Caco-2 (cell line): ENCODE measurements around the gene NKAIN2. TPM values are rescaled to one million over a fixed set of nuclear protein-coding genes. Genes with fewer than 3 reads are reported as not detected.
A peak's percentile ranks its signal among the peaks of the same experiment; 100 is the strongest.

ENCODE experiments used
- Bru-seq: library from RNA; stranded (reverse); fragments of 400-500 nt; gene quantifications from one replicate; lab custom pipeline; 2021; lab: Mats Ljungman, UMichigan
- BruChase-seq, 2 experiments: library from RNA; stranded (reverse); fragments of 400-500 nt; gene quantifications; one replicate each; lab custom pipeline; 2021; lab: Mats Ljungman, UMichigan
- BruUV-seq: library from RNA; stranded (reverse); fragments of 400-500 nt; replicated peaks from 2 replicates; lab custom pipeline; 2021; lab: Mats Ljungman, UMichigan
- CTCF ChIA-PET: fragments of 300-600 bp; sonication (Branson Sonifier 250); formaldehyde crosslinking; loops from one replicate; lab custom pipeline; 2022; ENCODE audit warnings: antibody characterized with exemption; lab: Charles Lee
- POLR2A ChIA-PET: fragments of 300-600 bp; sonication (Branson Sonifier 250); formaldehyde crosslinking; loops from one replicate; lab custom pipeline; 2022; ENCODE audit warnings: antibody characterized with exemption; lab: Charles Lee
- DNase-seq, 2 experiments: peaks; one replicate each; pipeline versions ENCODE4 v3.0.0 to v3.0.0-alpha.2; 2020 to 2022
- H3K27me3 ChIP-seq: replicated peaks from 2 replicates; pipeline ENCODE4 v1.6.0; 2011; ENCODE audit warnings: low read length; ENCODE audit not compliant: control insufficient read depth, insufficient read depth
- H3K36me3 ChIP-seq: 2 replicates; pipeline ENCODE4 v1.5.1; 2011; ENCODE audit warnings: low read length; ENCODE audit not compliant: control insufficient read depth, insufficient read depth
- H3K4me1 ChIP-seq: fragments of 250-450 bp; sonication (Bioruptor Pico); 2 replicates; pipeline ENCODE4 v1.5.1; 2020; ENCODE audit warnings: mild to moderate bottlenecking
- H3K4me3 ChIP-seq: 2 replicates; pipeline ENCODE4 v1.5.1; 2011; ENCODE audit warnings: low read depth, mild to moderate bottlenecking, control low read depth, low read length
- H3K9me3 ChIP-seq: fragments of 250-450 bp; sonication (Bioruptor Pico); 2 replicates; pipeline ENCODE4 v1.5.1; 2020; ENCODE audit warnings: mild to moderate bottlenecking, moderate library complexity
- H3K27ac Mint-ChIP-seq: one replicate; pipeline ENCODE4 v1.8.0; 2022; ENCODE audit warnings: mixed read lengths; ENCODE audit not compliant: unreplicated experiment
- H3K27me3 Mint-ChIP-seq: one replicate; pipeline ENCODE4 v1.8.0; 2022; ENCODE audit warnings: mixed read lengths; ENCODE audit not compliant: insufficient read depth, unreplicated experiment
- H3K36me3 Mint-ChIP-seq: one replicate; pipeline ENCODE4 v1.8.0; 2022; ENCODE audit warnings: mild to moderate bottlenecking, mixed read lengths; ENCODE audit not compliant: insufficient read depth, unreplicated experiment
- H3K4me1 Mint-ChIP-seq: one replicate; pipeline ENCODE4 v1.8.0; 2022; ENCODE audit warnings: low read depth, mixed read lengths; ENCODE audit not compliant: unreplicated experiment
- H3K4me3 Mint-ChIP-seq: one replicate; pipeline ENCODE4 v1.8.0; 2022; ENCODE audit warnings: mild to moderate bottlenecking, moderate library complexity, mixed read lengths; ENCODE audit not compliant: unreplicated experiment
- H3K9me3 Mint-ChIP-seq: one replicate; pipeline ENCODE4 v1.8.0; 2022; ENCODE audit warnings: mixed read lengths; ENCODE audit not compliant: unreplicated experiment
- CTCF ChIP-seq, 2 experiments: fragments of 200-600 bp in 1 of 2; IDR thresholded peaks; 1 replicate in 1 of 2; 2 replicates in 1 of 2; pipeline versions ENCODE4 v1.5.1 to v1.8.0; 2011 to 2022; ENCODE audit warnings: antibody characterized with exemption in 1 of 2, control low read depth in 1 of 2, inconsistent platforms in 1 of 2, low read depth in 1 of 2, low read length in 1 of 2, mild to moderate bottlenecking in 1 of 2, moderate library complexity in 1 of 2; ENCODE audit not compliant: insufficient read depth in 1 of 2, severe bottlenecking in 1 of 2, unreplicated experiment in 1 of 2
- intact Hi-C: fragments of 100-400 bp; cut with micrococcal nuclease; formaldehyde crosslinking; loops from one replicate; pipeline ENCODE4 v1.10.0; 2022; ENCODE audit not compliant: unreplicated experiment
- long read RNA-seq: library from polyadenylated mRNA; stranded (forward); transcript quantifications from one replicate; pipeline ENCODE4 v2.0.0, GENCODE V29; 2022
- total RNA-seq: library from RNA; stranded (reverse); gene quantifications from 2 replicates; pipeline ENCODE4 v1.2.3, GENCODE V29; 2022

Gene NKAIN2
- total RNA-seq (not detected in 2 replicates), Bru-seq, nascent RNA (percentile 0 among the genes with signal in this experiment), BruChase-seq, experiment 1, labeled RNA remaining after a 2-hour chase (percentile 5 among the genes with signal in this experiment), BruChase-seq, experiment 2, labeled RNA remaining after a 6-hour chase (percentile 2 among the genes with signal in this experiment)
- long read RNA-seq: 0 reads

GRCh38 chr6:123803504-123804013 lies at the start of gene NKAIN2:
Gene NKAIN2, plus strand, starts transcription at chr6:123803865.
- peaks cover 16% of the 10 kb centered on the region for H3K27me3 Mint-ChIP-seq
- CTCF ChIA-PET: no interaction called here
- H3K27ac Mint-ChIP-seq: no peak within 1 kb of the TSS

GRCh38 chr6:123759472-123759871 lies 44.2 kb upstream of the NKAIN2 start:
- Mint-ChIP-seq H3K27ac (no peak overlapping the region), H3K4me3 (no peak overlapping the region), H3K9me3 (no peaks in the 10 kb centered on the region), H3K4me1 (no peaks in the 10 kb centered on the region), H3K27me3 (no peaks in the 10 kb centered on the region), H3K36me3 (no peaks in the 10 kb centered on the region)
- DNase-seq: no peak
- POLR2A ChIA-PET: no interaction called here
- Histone ChIP-seq H3K4me3 (no peak overlapping the region), H3K9me3 (no peaks in the 10 kb centered on the region), H3K27me3 (no peaks in the 10 kb centered on the region), H3K36me3 (no peaks in the 10 kb centered on the region), H3K4me1 (no peaks in the 10 kb centered on the region)
- intact Hi-C loops: no loop called here
- BruUV-seq: no TSS peak
- CTCF ChIA-PET: no interaction called here
- TF ChIP-seq CTCF (IDR thresholded peaks at IDR 0.05; ENCODE audit: insufficient read depth in 1 of 2, low read depth in 1 of 2, low read length in 1 of 2, severe bottlenecking in 1 of 2, unreplicated experiment in 1 of 2): no peak

More at GRCh38 chr6:123803504-123804013, at the start of gene NKAIN2:
- H3K4me1 Mint-ChIP-seq: no peaks in the 10 kb centered on the region
- DNase-seq: no peak
- POLR2A ChIA-PET: no interaction called here
- Histone ChIP-seq H3K36me3 (no peaks in the 10 kb centered on the region), H3K9me3 (no peaks in the 10 kb centered on the region), H3K4me3 (peak within 1 kb of the TSS; percentile 7; the same call in 1 of the 2 replicates), H3K4me1 (no peaks in the 10 kb centered on the region), H3K27me3 (no peaks in the 10 kb centered on the region)
- H3K4me3 Mint-ChIP-seq: peak within 1 kb of the TSS; percentile 69
- BruUV-seq: no TSS peak
- TF ChIP-seq CTCF (IDR thresholded peaks at IDR 0.05; ENCODE audit: insufficient read depth in 1 of 2, low read depth in 1 of 2, low read length in 1 of 2, severe bottlenecking in 1 of 2, unreplicated experiment in 1 of 2): no peak
- H3K9me3 Mint-ChIP-seq: no peaks in the 10 kb centered on the region
- H3K36me3 Mint-ChIP-seq: no peaks in the 10 kb centered on the region
- intact Hi-C loops: loop anchor here (2.0 kb wide), 1 partner anchor 39 kb away; no protein-coding TSS in a partner anchor

GRCh38 chr6:123763904-123764303 lies 39.8 kb upstream of the NKAIN2 start:
- no peaks in the 10 kb centered on the region for H3K4me1 ChIP-seq
- H3K4me3 ChIP-seq: no peak overlapping the region
- H3K27me3 Mint-ChIP-seq: no peaks in the 10 kb centered on the region
- H3K9me3 Mint-ChIP-seq: no peaks in the 10 kb centered on the region
- no peak overlapping the region for H3K4me3 Mint-ChIP-seq
- no peaks in the 10 kb centered on the region for H3K4me1 Mint-ChIP-seq
- intact Hi-C loops: no loop called here
- no peak for TF ChIP-seq CTCF (IDR thresholded peaks at IDR 0.05; ENCODE audit: insufficient read depth in 1 of 2, low read depth in 1 of 2, low read length in 1 of 2, severe bottlenecking in 1 of 2, unreplicated experiment in 1 of 2)
- H3K36me3 ChIP-seq: no peaks in the 10 kb centered on the region
- BruUV-seq: no TSS peak
- H3K36me3 Mint-ChIP-seq: no peaks in the 10 kb centered on the region
- H3K27ac Mint-ChIP-seq: no peak overlapping the region
- no peak for DNase-seq
- ChIA-PET POLR2A (no interaction called here), CTCF (no interaction called here)
- no peaks in the 10 kb centered on the region; the same call in 1 of the 2 replicates for H3K9me3 ChIP-seq
- no peaks in the 10 kb centered on the region for H3K27me3 ChIP-seq
